GM19463 (cell line): ENCODE data around the gene USP7.

Experiments
- ATAC-seq: cut with Tn5 transposase; IDR thresholded peaks from one replicate; pipeline ENCODE4 v1.9.1; 2021; ENCODE audit warnings: mild to moderate bottlenecking, moderate library complexity; ENCODE audit not compliant: unreplicated experiment

The USP7 gene

DNA sequence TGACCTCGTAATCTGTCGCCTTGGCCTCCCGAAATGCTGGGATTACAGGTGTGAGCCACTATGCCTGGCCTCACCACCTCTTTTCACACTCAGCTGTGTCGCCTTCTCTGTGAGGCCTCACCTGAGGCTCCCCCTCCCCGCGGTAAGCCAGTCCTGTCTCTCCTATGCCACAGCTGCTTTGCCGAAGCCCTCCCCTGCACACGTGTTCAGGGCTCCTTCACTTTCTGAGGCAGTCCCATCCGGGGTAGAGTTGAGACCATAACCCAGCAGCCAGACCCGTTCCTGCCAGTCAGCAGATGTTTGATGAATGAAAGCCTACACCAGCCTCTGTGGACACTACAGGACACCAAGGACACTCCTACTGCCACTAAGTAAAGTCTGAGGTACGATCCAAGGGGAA lies 10.6 kb downstream of the USP7 start:
- ATAC-seq, result no peak

DNA sequence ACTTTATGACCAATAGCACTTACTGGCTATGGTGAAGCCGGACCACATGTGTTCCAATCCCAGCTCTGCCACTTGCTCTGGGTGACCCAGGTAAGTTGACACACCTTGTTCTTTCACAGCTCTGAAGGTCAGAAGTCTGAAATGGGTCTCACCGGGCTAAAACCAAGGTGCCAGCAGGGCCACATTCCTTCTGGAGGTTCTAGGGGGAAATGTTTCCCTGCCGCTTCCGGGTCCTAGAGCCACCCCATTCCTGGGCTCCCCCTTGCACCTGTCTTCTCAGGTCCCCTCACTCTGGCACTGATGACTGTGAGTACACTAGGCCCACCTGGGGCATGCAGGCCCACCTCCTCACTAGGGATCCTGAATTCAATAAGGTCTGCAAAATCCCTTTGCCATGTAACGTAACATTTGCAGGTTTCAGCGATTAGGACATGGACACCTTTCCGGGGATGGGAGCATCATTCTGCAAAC lies 11.4 kb downstream of the USP7 start:
- no peak for ATAC-seq

DNA sequence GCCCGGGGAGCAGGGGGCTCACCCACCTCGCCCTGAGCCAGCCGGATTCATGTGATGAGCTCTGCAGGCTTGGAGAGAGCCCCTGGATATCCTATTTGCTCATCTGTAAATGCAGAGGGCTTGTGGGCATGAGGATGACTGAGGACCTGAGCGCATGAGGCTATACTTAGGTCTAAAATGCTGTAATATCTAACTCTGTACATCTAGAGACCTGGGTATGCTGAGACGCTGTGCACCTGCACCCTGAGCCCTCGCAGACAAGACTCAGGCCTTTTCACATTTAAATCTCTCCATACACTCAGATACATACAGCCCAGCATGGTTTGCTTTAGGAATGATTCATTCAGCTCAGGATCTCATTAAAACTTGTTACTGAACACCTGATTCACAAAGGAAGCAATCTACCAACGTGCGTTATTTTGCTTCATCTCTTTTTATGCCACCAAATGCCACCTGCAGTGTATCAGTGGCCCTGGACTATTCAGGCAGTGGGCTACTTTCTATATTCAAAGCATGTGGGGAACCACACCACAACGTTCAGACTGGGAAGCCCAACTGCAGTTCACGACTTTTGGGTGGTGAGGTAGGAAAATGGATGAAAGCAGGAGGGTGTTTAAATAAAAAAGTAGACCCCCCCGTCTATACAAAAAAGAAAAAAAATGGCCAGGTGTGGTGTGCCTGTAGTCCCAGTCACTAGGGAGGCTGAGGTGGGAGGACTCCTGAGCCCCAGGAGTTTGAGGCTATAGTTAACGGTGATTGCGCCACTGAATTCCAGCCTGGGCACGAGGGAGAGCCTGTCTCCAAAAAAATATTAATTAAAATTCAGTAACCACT lies 12.0 kb downstream of the USP7 start:
- ATAC-seq, result no peak

DNA sequence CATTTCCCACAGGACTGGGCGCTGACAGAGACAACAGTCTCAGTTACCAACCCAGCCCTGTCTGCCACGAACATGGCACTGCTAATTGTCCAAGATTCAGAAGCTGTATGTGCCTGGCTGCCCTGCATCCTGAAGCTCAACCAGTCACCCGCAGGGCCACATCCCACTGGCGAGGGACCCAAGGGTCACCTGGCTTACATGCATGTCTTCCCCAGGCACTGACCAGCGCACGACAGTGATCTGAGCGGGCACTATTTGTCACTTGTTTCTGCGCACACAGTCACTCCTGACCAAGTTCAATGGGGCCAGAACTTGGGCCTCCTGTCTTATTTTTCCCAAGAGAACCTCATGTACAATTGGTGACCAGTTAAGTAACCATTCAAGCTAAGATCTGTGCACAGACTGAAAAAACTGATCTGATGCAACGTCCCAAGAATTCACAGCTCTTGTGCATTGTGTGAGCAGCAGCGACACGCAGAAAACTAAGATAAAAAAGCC lies 13.1 kb downstream of the USP7 start:
- no peak for ATAC-seq

DNA sequence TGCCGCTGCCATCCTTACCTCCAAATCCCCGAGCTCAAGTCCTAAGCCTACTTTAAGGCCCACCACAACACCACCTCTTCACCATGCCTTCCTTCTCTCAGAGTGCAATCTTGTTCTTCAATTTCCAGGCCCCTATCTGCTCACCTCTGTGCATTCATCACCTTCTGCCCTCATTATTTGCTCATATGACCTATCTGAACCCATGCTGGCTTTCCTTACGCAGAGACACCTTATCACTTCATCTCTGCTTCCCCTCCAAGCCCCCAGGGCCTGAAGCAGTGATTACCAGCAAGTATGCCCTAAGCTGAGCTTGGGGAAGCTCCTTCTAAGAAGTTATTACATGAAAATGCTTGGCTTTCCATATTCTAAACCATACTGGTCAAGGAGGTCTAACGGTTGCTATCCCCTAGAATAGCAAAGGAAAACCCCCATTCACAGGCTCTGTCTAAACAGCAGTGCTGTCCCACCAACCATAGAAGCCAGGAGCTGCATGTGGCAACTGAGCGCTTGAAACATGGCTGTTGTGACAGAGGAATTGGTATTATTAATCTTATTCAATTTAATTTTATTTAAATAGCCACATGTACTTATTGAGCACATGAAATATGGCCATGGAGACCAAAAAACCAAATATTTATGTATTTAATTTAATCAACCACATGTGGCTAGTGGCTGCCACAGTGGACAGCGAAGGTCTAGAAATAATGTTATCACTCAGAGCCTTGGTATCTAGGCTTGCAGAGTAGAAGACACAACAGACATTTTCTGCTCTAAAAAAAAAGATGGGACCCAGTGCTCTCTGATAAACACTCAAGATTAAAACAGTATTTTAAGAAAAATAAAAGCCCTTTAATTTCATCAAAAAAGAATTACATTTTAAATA lies 13.9 kb downstream of the USP7 start:
- ATAC-seq, result no peak

DNA sequence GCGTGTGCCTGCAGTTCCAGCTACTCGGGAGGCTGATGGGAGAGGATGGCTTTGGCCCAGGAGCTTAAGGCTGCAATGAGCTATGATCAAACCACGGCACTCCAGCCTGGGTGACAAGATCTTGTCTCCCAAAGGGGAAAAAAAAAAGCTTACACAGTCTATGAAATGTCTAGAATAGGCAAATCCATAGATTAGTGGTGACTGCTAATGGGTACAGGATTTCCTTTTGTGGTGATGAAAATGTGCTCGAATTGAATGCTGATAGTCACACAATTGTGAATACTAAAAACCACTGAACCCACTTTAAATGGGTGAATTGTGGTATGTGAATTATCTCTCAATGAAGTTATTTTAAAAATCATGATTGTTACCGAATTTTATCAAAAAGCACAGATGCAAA lies 14.9 kb downstream of the USP7 start:
- no peak for ATAC-seq

DNA sequence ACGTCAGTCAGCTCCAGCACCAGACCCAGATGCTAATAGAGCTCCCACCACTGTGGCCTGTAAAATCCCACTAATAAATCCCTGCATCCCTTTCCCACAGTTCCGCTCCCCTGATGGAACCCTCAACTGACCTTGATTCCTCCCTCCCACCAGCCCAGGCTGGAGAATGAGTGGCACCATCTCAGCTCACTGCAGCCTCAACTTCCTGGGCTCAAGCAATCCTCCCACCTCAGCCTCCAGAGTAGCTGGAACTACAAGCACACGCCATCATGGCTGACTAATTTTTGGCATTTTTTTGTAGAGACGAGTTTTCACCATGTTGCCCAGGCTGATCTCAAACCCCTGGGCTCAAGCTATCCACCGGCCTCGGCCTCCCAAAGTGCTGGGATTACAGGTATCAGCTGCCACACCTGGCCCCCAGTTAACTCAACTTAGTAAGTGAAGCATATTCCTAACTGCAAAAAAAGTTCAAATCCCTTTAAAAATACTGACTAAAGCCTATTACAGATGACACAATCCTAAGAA lies 15.6 kb downstream of the USP7 start:
- no peak for ATAC-seq

DNA sequence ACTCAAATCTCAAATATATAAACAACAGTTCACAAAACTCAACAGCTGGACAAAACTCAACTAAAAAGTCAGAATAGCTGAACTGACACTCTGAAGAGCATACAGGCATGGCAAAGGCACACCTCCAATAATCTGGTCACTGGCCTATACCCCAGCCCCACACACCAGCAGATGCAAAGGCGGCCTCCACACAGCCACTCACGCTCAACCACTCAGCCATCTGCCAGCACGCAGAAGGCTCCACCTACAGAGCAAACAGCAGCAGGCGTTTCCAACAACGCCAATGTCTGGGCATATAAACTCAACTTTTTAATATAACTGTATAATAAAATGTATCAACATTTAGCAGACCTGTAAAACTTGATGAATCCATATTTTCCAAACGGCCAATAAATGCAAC lies 17.2 kb downstream of the USP7 start:
- ATAC-seq, result no peak

DNA sequence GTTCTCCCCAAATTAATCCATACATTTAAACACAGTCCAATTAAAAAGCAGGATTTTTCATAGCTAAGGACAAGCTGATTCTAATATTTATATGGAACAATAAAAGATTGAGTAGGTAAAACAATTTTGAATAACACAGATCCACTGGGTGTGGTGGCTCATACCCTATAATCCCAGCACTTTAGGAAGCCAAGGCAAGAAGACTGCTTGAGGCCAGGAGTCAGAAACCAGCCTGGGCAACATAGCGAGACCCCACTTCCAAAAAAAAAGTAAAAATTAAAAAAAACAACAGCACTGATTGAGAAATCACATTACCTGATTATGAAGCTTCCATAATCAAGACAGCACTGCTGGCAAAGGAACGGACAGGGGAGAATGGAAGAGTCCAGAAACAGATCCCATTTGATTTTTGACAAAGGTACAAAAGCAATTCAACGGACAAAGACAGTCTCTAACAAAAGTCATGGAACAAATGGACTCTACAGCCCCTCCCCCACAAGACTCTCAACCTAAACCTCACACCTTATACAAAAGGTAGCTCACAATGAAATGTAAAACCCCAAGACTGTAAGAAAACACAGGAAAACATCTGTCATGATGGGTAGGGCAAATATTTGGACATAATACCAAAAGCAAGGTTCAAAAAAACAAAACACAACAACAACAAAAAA lies 17.9 kb downstream of the USP7 start:
- no peak for ATAC-seq

DNA sequence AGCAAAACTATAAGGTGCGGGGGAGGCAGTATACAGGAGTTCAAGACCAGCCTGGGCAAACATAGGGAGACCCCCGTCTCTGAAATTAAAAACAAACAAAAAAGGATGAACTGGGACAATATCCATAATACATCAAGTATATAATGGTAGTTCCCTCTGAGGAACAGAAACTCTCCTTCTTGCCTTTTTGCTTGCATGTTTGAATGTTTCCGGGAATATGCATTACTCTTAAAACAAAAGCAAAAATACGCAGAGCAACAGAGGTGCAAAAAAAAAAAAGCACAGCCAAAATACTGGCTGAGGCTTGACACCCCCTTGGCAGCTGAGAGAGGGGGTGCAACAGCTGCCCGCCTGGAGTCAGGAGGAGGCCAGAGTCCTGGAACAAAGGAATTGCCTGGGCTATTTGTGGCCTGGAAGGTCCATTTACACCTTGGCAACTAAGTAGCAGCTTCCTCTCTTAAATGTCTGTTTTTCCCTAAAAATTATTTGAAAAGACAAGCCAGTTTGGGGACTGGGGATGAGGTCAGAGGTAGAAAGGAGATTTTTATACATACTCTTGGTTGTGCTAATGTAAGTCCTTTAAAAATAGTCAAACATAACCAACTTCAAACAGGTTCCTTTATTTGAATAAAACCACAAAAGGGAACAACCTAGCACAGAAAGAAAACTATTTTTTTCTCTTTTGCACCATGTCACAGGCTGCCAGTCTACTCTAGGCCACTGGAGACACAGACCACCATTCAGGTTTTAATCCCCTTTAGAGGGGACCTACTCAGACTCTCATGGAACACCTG lies 19.5 kb downstream of the USP7 start:
- ATAC-seq, result peak; percentile 69

DNA sequence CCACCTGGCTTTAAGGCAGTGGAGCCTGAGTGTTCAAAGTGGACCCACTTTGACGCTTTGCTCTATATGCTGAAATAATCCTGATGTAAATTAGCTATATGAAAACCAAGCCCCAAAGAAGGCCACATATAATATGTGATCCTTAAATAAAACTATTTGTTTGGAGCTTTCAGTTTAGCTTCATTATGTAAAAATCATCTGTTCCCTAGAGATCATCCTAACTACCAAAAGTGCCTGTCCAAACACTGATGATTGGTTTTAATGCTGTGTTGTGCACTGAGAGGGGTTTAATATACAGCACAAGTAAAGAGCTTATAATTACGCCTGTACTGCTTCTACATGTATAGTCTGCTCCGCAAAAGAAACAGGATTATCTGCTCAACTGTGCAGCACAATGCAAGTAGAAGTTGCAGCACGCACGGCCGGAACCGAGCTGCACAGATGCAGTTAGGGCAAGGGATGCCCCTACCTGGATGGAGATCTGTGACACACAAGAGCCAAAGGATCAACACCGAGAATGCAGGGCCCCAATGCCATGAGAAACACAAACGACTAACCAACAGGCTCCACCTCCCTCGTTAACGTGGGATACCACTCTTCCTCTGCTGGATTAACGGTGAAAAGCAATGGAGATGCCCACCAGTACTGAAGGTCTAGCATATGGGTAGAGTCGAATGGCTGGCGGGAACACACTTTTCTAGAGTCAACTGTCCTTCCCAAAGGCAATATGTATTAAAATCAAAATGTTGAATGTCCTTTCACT lies 20.5 kb downstream of the USP7 start:
- ATAC-seq, result no peak

DNA sequence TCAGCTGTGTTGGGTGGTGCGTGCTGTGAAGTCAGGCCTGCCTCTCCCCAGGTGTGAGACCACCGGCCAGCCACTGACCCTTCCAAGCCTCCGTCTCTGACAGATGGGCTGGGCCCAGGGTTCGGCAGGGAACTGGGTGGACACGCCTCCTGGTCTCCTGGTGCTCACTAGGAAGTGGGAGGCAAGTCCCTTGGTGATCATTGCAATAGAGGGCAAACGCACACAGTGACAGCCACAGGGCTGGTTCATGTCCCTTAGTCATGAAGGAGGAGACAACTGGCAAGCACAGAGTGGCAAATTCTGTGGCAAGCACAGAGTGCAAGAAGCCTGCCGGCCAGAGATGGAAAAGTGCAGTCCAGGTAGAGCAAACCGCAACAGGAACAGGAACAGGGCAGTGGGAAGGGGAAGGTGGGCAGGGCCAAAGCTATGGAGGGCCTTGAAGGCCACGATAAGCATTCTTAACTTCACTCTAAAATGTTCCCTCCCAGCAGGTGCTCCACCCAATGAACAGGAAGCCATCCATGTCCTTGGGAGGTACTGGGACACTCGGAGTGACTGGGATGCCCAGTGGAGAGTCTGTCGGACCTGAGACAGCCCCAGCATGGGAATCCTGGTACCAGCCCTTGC lies 21.9 kb downstream of the USP7 start:
- ATAC-seq, result no peak

DNA sequence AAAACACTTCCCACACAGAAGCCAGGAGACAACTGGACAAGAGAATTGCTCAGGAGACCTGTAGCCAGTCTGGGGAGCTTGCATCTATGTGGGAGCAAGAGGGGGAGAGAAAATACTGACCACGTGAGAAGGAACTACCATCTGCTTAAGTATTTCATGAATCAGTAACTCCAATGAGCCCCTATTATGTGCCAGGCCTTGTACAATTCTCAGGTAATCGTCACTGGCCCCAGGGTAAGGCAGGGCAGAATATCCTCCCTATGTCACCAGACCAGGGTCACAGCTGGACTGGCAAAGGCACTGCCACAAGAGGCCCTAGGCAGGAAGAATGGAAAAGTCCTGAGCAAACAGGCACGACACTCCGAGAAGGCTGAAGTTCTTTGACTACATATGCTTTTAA lies 25.9 kb downstream of the USP7 start:
- ATAC-seq, result no peak

DNA sequence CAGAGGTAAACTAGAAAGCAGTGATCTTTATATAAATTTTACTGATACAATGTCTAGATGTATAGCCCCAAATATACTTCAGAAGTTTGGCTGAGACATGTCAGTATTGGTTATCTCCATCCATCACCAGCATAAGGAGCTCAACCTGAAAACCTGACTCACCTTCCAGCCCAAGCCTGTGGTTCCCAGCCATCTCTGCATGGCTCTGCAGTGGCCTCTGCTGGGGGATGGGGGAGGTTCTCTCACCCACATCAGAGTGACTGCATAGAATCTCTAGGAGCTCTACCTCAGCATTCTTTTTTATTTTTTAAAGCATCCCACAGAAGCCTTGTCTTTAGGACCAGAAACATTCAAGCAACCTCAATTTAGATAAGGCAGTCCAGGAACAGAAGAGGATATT lies 27.3 kb downstream of the USP7 start:
- ATAC-seq, result peak; percentile 92

DNA sequence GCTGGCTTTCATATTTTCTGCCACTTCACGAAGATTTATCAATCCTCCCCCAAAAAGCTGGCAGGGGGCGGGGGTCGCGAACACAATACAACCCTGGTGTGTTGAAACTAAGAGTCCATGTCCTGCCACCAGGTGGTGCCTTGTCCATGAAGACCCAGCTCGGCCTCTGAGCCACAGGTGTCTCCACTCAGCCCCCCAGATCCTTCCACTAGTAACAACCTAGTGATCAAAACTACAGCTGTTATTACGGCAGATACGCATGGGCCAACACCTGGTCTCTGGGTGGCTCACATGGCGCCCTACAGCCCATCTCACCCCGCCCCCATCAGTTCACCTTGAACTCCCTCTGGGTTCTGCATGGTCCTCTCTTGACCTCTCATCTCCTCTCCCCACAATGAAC lies 27.7 kb downstream of the USP7 start:
- peak; percentile 26 for ATAC-seq

DNA sequence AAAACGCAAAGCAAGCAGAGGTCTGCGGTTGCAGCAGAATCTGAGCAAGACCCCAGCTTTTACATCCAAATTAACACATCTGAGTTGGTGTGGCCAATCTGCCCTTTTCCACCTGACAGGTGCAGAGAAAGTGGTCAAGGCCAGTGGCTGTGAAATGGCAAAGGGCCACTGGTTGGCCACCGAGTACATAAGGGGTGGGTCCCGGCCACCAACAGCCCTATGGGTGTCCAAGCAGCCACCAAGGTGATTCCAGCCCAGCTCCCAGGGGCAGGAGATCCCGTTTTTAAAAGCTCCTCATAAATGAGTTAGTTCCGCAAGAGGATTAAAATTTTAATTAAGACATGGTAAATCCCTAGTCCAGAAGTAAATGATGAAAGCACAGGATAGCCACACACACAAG lies 29.1 kb downstream of the USP7 start:
- no peak for ATAC-seq

DNA sequence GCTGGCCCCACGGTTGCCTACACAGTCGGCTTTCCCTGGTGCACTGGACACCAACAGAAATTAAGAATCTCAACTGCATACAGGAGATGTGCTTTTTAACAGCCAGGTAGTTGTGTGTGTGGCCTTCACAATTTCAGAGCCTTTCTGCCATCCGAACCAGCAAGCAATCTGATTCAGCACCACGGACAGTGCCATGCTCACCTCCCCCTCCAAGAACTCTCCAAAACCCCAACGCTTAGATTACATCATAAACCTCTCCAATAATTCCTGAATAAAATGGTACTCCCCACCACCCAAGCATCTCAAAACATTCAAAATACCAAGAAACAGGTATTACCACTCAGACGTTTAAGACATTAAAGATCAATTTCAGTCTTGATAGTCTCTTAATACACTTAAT lies 31.8 kb downstream of the USP7 start:
- no peak for ATAC-seq

DNA sequence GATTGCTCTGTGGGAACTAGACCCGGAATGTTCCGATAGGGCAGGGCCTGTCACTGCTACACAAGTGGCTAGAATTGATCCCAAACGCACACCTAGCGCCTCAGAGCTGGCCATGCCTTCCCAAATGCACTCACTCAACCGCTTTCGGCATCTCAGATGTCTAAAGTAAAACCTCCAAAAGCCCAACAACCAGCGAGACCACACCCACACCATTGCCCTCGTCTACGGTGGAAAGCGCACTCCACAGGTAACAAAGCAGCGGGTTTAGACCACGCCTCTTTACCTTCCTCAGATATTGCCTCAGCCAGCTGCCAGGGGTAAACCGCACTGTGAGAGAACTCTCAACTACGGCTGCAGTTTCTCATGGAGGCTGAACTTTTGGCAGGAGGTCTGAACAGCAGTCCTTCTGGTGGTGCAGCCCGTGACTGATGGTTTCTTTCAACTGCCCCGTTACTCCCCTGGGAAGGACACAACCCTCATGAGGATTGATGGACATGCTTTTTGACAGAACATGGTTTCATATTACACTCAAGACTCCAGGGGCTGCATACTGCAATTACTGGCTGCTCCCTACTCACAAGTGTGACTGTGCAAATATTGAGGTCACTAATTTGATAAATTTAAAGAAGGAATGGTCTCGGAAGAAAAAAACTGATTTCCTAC lies 34.5 kb downstream of the USP7 start:
- no peak for ATAC-seq
